ENCODE measurements around the gene LRRC74B. TPM values are rescaled to one million over a fixed set of nuclear protein-coding genes. Genes with fewer than 3 reads are reported as not detected.
"Not testable (repeated sequence)": the region's sequence is repeated elsewhere in the genome, so short reads cannot be mapped to it uniquely, and the experiment has no call there.

LRRC74B gene
- total and polyA plus RNA-seq, 4 donors = 0.97 to 9.0 (median 2.3) TPM

DNA sequence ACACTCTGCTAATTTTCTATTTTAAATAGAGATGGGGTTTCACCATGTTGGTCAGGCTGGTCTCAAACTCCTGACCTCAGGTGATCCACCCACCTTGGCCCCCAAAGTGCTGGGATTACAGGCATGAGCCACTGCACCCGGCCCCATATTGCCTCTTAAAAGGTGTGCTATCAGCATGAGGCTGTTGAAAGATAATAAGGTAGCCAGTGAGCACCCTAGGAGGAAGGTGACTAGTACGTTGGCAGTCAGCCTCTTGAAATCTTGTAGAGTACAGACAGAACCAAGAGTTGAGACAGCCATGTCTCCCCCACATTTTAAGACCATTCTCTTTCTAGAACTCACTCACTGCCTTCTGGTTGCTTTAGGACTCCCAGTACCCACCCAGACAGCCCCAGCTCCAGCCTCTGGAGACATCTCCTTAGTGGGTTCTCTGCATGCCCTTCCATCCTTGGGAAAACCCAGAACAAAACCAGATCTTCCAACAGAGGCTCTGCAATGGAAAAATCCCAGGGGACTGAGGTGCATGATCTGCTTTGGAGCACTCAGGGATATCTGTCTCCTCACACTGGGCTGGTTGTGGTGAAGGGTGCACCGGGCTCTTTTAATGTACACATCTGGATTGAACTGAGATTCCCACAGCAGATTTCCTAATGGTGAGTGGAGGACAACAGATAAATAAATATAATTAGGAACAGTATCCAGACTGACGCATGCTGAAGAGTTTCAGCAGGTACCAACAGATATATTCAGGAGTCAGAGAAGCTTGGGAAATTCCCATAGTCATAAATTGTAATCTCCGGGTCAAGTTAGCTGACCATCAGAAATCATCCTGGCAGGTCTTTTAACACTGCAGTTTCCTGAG is 49.4 kb downstream of the LRRC74B start:
- Histone ChIP-seq H3K27me3 (ENCODE audit: control insufficient read depth in 3 of 3, insufficient read depth in 3 of 3, low read length in 2 of 3) (no peaks in the 10 kb centered on the region), H3K27ac (ENCODE audit: low read depth in 1 of 2, low read length in 1 of 2) (no peak overlapping the region), H3K9ac (ENCODE audit: insufficient read depth in 1 of 2, low read length in 2 of 2) (no peak overlapping the region), H3K9me3 (ENCODE audit: control insufficient read depth in 4 of 4, insufficient read depth in 3 of 4, low read length in 3 of 4) (peaks cover 0 to 2% (median 0%) of the 10 kb centered on the region in 4 donors), H3K36me3 (ENCODE audit: control insufficient read depth in 4 of 4, insufficient read depth in 4 of 4, low read length in 4 of 4) (no peaks in the 10 kb centered on the region), H3K4me3 (no peak overlapping the region), H3K4me1 (ENCODE audit: control insufficient read depth in 5 of 5, insufficient read depth in 5 of 5, low read length in 5 of 5) (no peaks in the 10 kb centered on the region)
- 76 to 87% methylated on average over 5 of the region's 5 CpGs for WGBS, 2 donors
- TF ChIP-seq, protein P1, sequence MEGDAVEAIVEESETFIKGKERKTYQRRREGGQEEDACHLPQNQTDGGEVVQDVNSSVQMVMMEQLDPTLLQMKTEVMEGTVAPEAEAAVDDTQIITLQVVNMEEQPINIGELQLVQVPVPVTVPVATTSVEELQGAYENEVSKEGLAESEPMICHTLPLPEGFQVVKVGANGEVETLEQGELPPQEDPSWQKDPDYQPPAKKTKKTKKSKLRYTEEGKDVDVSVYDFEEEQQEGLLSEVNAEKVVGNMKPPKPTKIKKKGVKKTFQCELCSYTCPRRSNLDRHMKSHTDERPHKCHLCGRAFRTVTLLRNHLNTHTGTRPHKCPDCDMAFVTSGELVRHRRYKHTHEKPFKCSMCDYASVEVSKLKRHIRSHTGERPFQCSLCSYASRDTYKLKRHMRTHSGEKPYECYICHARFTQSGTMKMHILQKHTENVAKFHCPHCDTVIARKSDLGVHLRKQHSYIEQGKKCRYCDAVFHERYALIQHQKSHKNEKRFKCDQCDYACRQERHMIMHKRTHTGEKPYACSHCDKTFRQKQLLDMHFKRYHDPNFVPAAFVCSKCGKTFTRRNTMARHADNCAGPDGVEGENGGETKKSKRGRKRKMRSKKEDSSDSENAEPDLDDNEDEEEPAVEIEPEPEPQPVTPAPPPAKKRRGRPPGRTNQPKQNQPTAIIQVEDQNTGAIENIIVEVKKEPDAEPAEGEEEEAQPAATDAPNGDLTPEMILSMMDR (IDR thresholded peaks at IDR 0.05; ENCODE audit: control extremely low read depth, extremely low read depth) = no peak
- no peak for ATAC-seq (ENCODE audit: insufficient read depth, low FRiP score)
- no peak for DNase-seq

GRCh38 chr22:21095773-21096107 is 50.0 kb downstream of the LRRC74B start:
- Histone ChIP-seq H3K4me3 (no peak overlapping the region), H3K4me1 (ENCODE audit: control insufficient read depth in 5 of 5, insufficient read depth in 5 of 5, low read length in 5 of 5) (no peaks in the 10 kb centered on the region), H3K27ac (ENCODE audit: low read depth in 1 of 2, low read length in 1 of 2) (no peak overlapping the region), H3K9me3 (ENCODE audit: control insufficient read depth in 4 of 4, insufficient read depth in 3 of 4, low read length in 3 of 4) (peaks cover 0 to 2% (median 0%) of the 10 kb centered on the region in 4 donors), H3K9ac (ENCODE audit: insufficient read depth in 1 of 2, low read length in 2 of 2) (no peak overlapping the region), H3K27me3 (ENCODE audit: control insufficient read depth in 3 of 3, insufficient read depth in 3 of 3, low read length in 2 of 3) (no peaks in the 10 kb centered on the region), H3K36me3 (ENCODE audit: control insufficient read depth in 4 of 4, insufficient read depth in 4 of 4, low read length in 4 of 4) (no peaks in the 10 kb centered on the region)
- TF ChIP-seq, protein P1 (IDR thresholded peaks at IDR 0.05; ENCODE audit: control extremely low read depth, extremely low read depth) = no peak
- no peak for ATAC-seq (ENCODE audit: insufficient read depth, low FRiP score)
- no peak for DNase-seq

GRCh38 chr22:21096878-21097277 is 51.1 kb downstream of the LRRC74B start:
- DNase-seq; H3K4me1 ChIP-seq (ENCODE audit: control insufficient read depth in 5 of 5, insufficient read depth in 5 of 5, low read length in 5 of 5); ATAC-seq (ENCODE audit: insufficient read depth, low FRiP score); H3K27me3 ChIP-seq (ENCODE audit: control insufficient read depth in 3 of 3, insufficient read depth in 3 of 3, low read length in 2 of 3); H3K27ac ChIP-seq (ENCODE audit: low read depth in 1 of 2, low read length in 1 of 2); H3K9ac ChIP-seq (ENCODE audit: insufficient read depth in 1 of 2, low read length in 2 of 2); H3K36me3 ChIP-seq (ENCODE audit: control insufficient read depth in 4 of 4, insufficient read depth in 4 of 4, low read length in 4 of 4); H3K9me3 ChIP-seq (ENCODE audit: control insufficient read depth in 4 of 4, insufficient read depth in 3 of 4, low read length in 3 of 4); H3K4me3 ChIP-seq: not testable (repeated sequence)
- WGBS, 2 donors = 95 to 98% methylated on average over 8 to 9 of the region's 9 CpGs

- 67% methylated on average over 1 of the region's 1 CpG for WGBS, 2 donors
- Histone ChIP-seq H3K4me1 (ENCODE audit: control insufficient read depth in 5 of 5, insufficient read depth in 5 of 5, low read length in 5 of 5) (peaks cover 0 to 2% (median 0%) of the 10 kb centered on the region in 5 donors), H3K36me3 (ENCODE audit: control insufficient read depth in 4 of 4, insufficient read depth in 4 of 4, low read length in 4 of 4) (no peaks in the 10 kb centered on the region), H3K9ac (ENCODE audit: insufficient read depth in 1 of 2, low read length in 2 of 2) (no peak overlapping the region), H3K27me3 (ENCODE audit: control insufficient read depth in 3 of 3, insufficient read depth in 3 of 3, low read length in 2 of 3) (no peaks in the 10 kb centered on the region), H3K9me3 (ENCODE audit: control insufficient read depth in 4 of 4, insufficient read depth in 3 of 4, low read length in 3 of 4) (peaks cover 0 to 2% (median 0%) of the 10 kb centered on the region in 4 donors), H3K27ac (ENCODE audit: low read depth in 1 of 2, low read length in 1 of 2) (no peak overlapping the region), H3K4me3 (no peak overlapping the region)
- TF ChIP-seq, protein P1 (IDR thresholded peaks at IDR 0.05; ENCODE audit: control extremely low read depth, extremely low read depth) = no peak
- ATAC-seq (ENCODE audit: insufficient read depth, low FRiP score) (no peak), DNase-seq (no peak)
Observed at GRCh38 chr22:21098099-21098671, 52.4 kb downstream of the LRRC74B start.
